Activated CD8-positive, alpha-beta memory T cell treated with anti-CD3 and anti-CD28 coated beads, Interleukin-2, amount 50 U/mL, for 48 hours (primary cell): ENCODE data around the gene AGAP1.
A peak's percentile ranks its signal among the peaks of the same experiment; 100 is the strongest.

Experiments
- DNase-seq: peaks from one replicate; pipeline ENCODE4 v3.0.0-alpha.2; 2020

AGAP1 gene

DNA sequence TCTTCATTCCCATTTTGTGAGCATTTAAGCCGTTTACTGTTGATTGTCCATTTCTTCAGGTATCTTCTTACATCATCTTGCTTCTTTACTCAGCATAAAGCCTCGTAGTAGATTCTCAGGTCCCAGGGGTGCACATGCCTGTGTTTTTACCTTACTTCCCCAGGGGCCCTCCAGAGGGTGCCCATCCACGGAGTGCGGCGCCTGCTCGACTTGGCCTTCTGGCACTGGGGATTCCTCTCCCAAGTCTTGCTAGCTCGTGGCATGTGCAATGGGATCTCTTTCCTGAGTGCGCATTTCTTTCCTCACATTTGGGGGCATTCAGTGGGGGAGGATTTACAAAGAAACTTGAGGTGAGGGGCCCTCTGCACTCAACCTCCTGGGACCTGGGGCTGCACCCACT, 148.1 kb downstream of the AGAP1 start:
- no peak for DNase-seq

DNA sequence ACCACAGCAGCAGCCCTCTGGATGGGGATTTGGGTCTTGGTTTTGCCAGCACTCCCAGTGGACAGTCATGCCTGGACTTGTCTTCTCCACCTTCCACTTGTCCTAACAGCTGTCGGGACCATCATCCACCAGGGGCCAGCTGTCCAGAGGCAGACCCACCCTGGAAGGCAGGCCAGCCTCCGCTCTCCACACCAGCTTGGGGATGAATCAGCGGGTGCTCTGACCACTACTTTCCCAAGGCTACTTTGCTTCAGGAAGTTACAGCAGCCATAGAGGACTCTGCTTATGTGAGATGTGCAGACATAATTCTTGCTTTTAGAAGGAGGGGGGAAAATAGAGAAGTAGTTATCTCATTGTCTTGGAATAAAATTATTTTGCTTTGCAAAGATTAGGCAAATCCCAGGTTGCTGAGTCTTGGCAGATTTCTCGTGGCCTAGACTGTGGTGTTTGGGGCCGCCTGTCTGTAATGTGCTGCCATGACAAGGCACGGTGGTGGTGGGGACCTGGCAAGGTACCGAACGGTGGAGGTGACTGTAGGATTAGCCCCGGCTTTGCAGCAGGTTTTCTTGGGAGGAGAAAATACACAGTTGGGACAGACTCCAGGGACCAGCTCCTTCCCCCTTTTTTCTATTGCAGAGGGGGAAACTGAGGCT, 148.7 kb downstream of the AGAP1 start:
- no peak for DNase-seq

DNA sequence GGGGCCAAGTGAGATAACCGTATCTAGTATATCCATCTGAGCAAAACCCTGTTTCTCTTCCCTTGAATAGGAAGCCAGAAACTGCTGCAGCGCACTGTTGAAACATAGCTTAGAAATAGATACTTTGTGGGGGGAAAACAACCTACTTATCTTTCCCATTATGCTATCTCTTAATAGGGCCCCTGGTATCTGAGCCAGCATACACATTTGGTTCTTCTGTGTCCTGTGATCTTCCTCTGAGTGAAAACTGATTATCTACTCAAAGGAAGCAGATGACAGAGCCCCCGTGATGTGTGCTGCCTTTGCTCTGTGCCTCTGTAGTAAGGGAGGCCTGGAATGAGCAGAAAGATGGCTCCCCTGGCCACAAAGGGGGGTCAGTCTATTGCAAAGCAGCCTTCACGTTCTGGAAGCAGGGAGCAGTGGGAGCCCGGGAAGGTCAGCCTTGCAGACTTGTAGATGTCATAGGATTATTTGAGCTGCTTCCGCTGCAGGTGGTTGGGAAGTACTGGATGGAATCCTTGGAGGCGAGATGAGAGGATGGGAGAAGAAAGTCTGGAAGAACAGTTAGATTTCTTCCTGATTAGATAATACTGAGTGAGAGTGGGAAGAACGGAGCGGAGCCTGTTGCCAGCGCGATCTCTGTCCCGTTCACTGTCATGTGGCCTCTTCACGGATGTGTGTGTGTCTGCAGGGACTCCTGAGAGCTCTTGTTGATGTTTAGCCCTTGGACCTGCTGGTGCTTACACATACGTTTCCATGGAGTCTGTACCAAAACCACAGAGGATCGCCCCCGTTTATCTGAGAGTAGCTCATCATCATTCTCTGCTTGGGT, 150.1 kb downstream of the AGAP1 start:
- no peak for DNase-seq

DNA sequence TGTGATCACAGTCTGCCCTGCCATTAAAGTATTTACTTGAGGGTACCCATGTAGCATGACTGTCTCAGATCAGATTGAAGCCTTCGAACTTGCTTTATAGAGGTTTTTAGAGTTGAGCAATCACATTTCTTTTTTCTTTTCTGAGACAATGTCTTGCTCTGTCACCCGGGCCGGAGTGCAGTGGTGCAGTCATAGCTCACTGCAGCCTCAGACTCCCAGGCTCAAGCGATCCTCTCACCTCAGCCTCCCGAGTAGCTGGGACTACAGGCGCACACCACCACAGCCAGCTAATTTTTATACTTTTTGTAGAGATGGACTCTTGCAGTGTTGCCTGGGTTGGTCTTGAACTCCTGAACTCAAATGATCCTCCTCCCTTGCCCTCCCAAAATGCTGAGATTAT, 153.4 kb downstream of the AGAP1 start:
- no peak for DNase-seq

DNA sequence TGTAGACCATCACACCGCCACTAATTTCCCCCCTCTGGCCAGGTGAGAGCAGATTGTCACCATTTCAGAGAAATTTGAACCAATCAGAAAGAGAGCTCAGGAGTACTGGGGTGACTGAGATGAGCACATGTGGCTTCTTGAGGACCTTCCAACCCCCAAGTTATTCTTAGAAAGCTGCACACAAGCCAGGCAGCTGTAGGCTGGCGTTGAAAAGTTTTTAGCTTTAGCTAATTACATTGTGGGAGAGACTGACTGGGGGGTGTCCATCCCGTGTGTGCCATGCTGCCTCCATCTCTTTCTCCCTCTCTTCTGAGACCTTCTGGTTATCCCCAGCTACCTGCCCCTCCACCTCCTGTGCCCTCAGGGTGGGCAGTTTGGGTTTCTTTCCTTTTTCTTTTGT, 154.0 kb downstream of the AGAP1 start:
- no peak for DNase-seq

DNA sequence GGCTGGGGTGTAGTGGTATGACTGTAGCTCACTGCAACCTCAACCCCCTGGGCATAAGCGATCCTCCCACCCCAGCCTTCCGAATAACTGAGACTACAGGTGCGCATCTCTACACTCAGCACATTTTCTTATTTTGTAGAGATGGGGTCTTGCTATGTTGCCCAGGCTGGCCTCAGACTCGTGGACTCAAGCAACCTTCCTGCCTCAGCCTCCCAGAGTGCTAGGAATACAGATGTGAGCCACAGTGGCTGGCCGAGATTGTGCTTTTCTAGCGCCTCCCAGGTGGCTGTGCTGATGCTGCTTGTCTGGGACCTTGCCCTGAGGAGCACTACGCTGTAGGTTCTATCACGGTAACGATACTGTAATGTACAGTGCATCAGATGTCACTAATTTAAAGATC, 155.6 kb downstream of the AGAP1 start:
- no peak for DNase-seq

DNA sequence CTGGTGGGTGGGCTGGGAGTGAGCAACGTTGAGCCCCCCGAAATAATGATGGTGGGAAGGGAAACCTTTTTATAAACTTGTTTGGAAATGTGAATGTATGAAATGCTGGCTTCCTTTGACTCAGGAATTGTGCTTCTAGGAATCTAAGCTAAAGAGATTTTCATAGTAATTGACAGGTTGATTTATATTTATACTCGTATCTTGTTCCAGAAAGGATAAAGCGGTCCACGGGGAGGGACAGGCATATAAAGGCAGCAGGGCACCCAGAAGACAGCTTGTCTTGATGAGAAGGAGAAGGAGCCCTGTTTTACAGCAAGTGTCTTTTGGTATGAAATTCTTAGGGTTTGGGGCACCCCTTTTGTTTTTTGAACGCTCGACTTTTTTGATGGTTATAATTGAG, 157.8 kb downstream of the AGAP1 start:
- DNase-seq, result no peak

DNA sequence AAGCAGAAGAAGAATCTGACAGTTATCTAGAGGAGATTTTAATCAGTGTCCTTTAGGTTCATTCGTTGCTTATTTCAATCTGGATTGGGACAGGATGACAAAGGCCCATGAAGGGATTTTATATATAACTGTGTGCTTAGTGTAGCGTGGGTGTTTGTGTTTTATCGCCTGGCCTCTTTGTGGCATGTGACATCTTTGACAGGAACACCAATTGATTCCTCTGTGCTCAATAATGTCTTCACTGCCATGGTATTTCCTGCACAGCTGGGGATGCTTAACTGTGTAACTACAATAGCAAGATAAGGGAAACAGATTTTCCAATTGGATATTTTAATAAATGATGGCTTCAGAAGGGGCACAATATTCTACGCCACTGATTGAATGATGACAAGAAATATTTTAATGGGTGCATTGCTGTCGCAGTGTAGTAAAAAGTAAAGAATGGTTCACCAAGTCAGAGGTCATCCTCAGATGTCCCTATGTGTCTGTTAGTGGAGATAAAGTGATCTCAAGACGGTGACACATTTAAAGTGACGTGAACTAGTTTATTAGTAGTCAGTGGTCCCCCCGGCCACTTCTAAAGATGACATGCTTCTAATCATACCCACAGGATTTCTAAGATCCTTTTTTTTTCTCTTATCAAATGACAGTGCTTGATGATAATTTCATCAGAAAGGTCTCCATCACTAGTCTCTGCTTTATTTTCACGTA, 160.4 kb downstream of the AGAP1 start:
- no peak for DNase-seq

DNA sequence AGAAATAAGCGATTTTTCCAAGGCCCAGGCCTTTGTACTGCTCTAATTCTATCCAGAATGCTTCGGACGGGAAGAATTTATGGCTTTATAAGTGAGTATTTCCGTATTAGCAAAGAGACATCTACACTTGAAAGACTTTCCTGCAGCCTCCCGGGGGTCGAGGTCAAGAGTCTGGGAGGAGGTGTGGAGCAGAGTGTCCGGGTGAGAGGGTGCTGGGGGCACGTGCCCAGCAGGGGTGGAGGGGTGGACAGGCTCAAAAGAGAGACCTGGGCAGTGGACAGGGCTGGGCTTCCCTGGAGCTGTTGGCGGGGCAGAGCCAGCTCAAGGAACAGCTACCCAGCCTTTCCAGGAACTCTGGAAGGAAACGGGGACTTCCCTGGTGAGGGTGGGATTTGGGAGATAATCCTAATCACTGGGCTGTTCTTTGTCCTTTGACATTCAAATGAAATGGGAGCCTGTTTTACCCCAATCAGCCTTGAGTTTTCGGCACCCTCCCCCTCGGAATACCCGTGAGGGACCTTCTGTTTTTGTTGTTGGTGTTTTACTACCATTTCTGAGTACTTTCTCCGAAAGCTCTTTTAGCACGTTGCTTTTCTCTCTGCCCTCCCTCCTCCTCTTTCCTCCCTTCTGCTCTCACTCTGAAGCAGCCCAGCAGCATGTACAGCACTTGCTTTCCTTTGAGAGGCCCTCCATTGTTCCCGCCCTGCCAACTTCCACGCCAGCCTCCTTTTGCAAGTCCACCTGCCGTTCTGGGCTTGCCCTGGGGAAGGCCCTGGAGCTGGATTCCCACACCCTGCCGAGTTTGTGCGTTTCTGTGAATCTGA, 164.7 kb downstream of the AGAP1 start:
- DNase-seq, result no peak

DNA sequence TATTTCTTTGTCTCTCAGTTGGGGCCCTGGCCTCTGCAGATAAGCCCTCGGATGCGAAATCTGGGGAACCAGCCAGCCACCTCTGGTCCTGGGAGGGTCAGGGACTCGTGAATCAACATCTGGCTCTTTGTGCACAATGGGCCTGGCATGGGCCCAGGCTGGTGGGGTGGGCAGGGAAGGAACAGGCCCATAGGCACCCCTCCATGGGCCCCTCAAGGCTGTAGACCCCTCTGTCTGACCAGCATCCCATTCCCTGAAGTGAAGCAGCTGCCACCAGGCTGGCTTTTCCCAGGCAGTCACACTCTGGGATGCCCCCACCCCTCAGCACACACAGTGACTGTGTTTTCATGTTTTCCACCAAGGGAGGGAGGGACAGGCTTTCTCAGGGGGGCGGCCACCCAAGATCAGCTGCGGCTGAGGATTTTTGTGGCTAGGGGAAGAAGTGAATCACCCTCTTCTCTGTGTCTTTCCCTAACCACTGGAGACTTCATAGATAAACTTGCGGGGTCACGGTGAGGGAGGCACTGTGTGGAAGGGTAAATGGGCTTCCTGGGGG, 166.0 kb downstream of the AGAP1 start:
- DNase-seq, result no peak

DNA sequence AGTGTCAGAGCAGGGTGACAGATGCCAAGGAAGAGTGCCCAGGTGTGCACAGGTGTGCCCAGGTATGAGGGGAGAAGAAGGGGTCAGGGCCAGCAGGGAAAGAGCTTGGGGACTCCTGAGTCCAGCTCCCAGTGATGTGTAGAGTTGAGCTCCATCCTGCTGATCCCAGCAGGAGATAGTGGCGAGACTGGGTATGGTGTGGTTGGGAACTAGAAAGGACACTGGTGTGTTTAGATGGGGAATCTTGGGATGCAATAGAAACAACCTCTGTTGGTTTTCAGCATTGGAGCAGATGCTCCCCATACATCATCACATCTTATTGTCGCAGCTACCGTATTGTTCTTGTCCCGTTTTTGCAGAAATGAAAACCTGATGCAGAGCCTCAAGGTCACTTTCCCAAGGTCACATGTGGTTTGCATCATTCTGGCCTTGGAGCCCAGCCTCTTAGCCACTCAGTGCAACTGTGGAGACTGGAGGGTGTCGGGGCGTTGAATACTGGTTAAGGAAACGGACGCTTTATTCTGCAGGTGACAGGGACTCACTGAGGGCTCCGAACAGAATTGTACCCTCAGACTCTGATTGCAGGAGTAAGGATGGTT, 166.7 kb downstream of the AGAP1 start:
- no peak for DNase-seq

DNA sequence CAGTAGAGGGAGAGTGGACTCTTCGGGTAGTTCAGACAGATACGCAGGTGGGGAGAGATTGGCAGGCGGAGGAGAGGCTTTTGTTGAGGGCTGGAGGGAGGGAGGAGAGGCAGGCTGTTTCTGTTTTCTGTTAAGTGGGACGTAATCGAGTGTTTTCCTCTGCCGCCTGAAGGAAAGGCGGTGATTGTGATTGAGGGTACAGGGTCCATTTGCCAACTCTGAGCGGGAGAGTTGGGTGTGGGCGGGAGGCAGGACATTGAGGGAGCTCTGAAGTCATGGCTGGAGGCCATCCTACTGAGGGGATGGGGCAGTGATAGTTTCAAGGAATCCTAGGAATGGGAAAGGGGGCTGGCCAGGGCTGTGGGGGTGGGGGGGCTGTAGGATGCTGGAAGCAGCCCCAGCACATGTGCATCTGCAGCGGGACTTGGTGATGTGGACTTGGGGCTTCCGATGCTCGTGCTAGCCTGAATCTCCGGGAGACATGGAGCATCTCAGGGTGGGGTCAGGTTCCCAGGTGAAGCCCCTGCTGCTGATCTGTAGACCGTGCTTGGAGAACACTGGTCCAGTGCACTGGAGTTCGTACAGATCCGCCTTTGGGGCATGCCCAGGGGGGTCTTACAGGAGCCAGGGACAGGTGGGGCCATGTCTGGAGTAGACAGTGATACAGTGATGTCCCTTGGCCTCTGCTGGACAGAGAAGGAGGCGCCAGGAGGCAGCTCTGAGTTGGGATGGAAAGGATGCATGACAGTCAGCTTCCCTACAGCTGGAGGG, 167.5 kb downstream of the AGAP1 start:
- no peak for DNase-seq

DNA sequence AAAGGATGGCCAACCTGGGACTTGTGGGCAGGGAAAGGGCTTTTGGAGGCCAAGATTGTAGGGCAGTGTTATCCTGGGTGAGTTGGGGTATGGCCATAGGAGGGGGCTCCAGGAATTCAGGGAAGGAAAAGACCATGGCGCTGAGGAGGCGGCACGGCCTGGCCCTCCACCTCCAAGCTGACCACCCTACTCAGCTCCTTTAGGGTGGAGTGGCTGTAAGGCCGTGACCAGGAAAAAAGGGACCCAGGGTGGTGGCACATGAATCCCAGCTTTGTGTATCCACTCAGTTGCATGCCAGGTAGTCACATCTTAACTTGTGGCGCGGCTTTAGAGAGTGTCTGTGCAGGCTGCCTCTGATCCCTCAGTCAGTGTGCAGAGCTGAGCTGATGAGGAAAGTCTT, 168.1 kb downstream of the AGAP1 start:
- no peak for DNase-seq

DNA sequence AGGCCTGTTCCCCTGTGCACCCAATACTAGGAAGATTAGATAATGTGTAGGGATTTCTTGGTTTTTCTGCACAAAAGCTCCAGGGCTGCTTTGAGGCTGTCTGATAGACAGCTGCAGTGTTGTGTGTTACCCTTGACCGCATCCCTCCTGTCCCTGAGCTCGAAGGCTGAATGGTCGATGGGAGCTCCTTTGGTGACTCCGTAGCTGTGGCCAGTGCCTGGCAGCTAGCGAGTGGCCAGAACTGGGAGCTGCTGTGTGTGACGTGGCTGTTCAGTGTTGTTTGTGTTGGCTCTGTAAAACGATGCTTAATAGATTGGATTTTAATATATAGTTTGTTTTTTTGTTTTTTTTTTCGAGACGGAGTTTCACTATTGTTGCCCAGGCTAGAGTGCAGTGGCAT, 170.0 kb downstream of the AGAP1 start:
- DNase-seq, result no peak

DNA sequence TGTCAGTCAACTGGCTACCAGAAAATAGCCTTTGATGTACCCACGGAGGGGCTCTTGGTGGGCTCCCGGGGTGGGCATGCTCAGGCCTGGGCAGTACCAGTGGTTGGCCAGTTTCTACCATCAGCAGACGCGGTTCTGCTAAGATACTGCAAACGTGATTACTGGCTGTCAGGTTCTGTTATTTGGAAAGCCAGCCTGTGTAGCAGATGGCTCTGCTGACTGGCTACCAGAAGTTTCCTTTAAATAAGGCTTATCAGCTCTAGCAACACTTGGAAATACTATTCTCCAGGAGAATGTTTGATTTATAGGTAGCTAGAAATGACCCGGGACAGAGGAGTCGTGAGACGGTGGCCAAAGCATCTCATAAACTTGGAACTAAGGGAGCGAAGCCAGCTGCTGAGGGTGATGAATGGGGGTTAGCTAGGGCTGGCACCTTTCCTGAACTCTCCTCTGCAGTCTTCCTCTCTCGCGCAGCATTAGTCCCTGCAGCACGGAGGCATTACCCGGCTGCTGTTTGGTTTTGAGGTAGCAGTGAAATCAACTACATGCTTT, 171.9 kb downstream of the AGAP1 start:
- no peak for DNase-seq

DNA sequence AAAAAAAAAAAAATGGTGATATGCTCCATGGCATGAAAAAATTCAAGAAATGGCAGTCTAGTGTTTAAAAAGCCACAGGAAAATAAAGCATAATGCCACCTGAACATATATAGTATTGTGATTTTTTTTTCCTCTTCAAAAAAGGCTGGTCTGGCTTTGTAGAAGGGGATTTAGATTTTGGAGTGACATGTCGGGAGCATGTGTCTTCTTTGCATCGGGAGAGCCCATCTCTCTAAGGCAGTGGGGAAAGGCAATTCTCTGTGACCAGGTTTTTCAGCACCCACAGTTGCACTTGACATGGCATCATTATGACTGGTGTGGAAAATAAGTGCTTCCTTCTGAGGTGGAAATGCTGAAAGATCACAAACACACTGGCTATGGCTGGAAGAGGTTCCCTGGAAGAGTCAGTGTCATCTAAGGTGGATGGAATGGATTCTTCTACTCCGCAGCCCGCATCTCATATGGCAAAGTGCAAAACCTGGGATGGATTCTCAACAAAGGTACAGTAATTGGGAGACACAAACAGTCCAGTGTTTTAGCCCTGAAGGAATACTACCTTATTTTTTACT, 172.5 kb downstream of the AGAP1 start:
- DNase-seq, result no peak

DNA sequence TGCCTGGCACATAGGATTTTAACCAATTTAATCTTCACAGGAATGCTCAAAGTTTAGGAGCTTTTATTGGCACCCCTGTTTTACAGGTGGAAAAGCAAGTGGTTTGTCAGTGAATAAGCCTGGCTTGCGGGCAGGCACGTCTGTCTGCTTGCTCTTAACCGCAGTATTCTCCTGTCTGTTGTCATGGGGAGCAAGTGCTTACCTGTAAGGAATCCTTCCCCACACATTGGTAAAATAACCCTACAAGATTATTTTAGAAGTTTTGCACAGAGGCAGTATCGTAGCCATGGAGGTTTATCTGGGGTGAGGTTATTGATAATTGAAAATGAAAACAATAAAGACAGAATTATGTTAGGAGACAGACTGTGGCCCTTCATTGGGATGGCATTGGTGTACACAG, 174.9 kb downstream of the AGAP1 start:
- no peak for DNase-seq

DNA sequence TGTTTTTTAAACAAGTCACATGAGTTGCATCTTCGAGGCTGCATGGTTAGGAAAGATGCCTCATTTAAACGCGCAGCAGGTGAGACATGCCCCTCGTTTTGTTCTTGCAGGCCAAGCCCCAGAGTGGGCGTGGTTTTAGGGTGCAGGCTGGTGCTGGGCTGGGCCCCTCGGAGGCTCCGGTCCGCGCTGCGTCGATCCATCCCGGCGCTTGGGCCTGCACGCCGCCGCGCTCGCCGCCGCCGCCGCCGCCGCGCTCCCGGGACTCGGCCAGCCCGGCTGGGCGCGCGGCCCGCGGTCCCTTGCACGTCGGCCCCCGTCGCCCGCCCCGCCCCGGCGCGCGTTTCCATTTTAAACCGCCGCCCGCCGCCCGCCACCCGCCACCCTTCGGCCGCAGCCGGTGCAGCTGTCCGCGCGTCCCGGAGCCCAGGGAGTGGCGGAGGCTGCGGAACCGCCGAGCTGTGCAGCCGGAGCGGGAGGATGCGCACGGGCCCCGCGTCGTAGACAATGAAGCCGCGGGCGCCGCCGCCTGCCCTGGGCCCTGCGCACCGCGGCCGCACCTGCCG, 175.5 kb downstream of the AGAP1 start:
- DNase-seq, result peak; percentile 61

DNA sequence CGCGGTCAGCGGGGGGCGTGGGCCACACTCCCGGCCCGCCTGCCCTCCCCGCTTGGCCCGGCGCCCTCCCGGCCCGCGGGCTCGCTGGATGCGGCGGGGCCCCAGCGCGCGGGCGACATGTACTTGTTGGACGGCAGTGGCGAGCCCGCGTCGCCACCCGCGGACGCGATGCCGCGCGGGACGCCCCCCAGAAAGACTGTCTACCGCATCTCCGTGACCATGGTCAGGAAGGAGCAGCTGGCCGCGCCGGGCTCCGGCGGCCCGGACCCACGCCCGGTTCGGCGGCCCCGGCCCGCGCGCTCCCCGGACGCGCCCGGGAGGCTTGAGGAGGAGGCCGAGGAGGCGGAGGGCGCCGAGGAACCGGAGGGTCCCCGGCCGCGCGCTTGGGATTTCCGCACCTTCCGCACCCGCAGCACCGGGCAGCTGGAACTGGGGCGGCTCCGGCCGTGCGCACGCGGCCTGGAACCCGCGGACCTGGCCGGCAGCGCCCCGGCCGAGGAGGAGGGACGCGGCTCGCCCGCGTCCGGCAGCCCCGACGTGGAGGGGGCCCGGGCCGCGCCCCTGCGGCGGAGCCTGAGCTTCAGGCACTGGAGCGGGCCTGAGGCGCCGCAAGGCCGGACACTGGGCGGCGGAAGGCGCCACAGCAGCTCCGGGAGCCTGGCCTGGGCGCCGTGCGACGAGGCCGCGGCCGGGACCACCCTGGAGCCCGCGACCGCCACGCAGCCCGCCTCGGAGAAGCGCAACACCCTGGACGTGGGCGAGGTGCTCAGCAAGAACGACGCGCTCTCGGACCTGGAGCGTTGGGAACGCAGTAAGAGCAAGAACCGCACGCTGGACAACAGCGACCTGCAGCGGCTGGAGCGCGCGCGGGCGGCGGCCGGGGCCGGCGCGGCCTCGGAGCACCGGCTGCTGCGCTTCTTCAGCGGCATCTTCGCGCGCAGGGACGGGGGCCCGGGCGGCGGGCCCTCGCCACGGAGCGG, 176.4 kb downstream of the AGAP1 start:
- DNase-seq, result no peak
